Endothelial cell of umbilical vein (primary cell): ENCODE data around the gene RTCB. TPM values are rescaled to one million over a fixed set of nuclear protein-coding genes. Genes with fewer than 3 reads are reported as not detected.

Experiments used
- BruUV-seq: library from RNA; stranded (reverse); fragments of 400-500 nt; replicated peaks from 2 replicates; lab custom pipeline; 2021; lab: Mats Ljungman, UMichigan
- CTCF ChIA-PET: fragments of 300-600, 350-600 bp; sonication (Branson Sonifier 250); formaldehyde crosslinking; loops from one replicate; lab custom pipeline; 2021; ENCODE audit warnings: antibody characterized with exemption, inconsistent platforms; lab: Charles Lee
- POLR2A ChIA-PET: fragments of 300-600, 350-600 bp; sonication (Branson Sonifier 250); formaldehyde crosslinking; loops from one replicate; lab custom pipeline; 2021; ENCODE audit warnings: antibody characterized with exemption, inconsistent platforms; lab: Charles Lee
- DNase-seq: peaks from one replicate; pipeline ENCODE4 v3.0.0-alpha.2; 2011; ENCODE audit warnings: low read depth, low spot score
- FAIRE-seq: peaks from 2 replicates; lab custom pipeline; 2011; peaks lifted over from hg19 to GRCh38; lab: Jason Lieb, UNC
- H2AFZ ChIP-seq: 2 replicates; pipeline ENCODE4 v1.6.0; 2012; ENCODE audit warnings: low read depth, low read length, control low read depth, inconsistent platforms
- H3K27ac ChIP-seq: 2 replicates; pipeline ENCODE4 v1.5.1; 2011; ENCODE audit warnings: low read depth, mild to moderate bottlenecking, control low read depth, low read length, moderate library complexity; ENCODE audit not compliant: insufficient read depth
- H3K27me3 ChIP-seq, 2 experiments: 2 replicates each; pipeline versions ENCODE4 v1.6.0 to v1.6.1; 2011; ENCODE audit warnings: low read length in 2 of 2, mixed read lengths in 1 of 2; ENCODE audit not compliant: control insufficient read depth in 2 of 2, insufficient read depth in 2 of 2
- H3K36me3 ChIP-seq, 2 experiments: 2 replicates in 1 of 2; 3 replicates in 1 of 2; pipeline ENCODE4 v1.5.1; 2011; ENCODE audit warnings: low read length in 2 of 2, mild to moderate bottlenecking in 1 of 2, moderate library complexity in 1 of 2; ENCODE audit not compliant: control insufficient read depth in 2 of 2, insufficient read depth in 2 of 2; ENCODE audit errors: extremely low read depth in 1 of 2
- H3K4me1 ChIP-seq: 3 replicates; pipeline ENCODE4 v1.5.1; 2011; ENCODE audit warnings: mild to moderate bottlenecking, low read length; ENCODE audit not compliant: control insufficient read depth, insufficient read depth; ENCODE audit errors: extremely low read depth
- H3K4me2 ChIP-seq: 2 replicates; pipeline ENCODE4 v1.6.1; 2011; ENCODE audit warnings: low read length, control low read depth, mixed read lengths; ENCODE audit not compliant: insufficient read depth
- H3K4me3 ChIP-seq, 3 experiments: fragments of 200-600 bp in 1 of 3; sonication (generic), shearing (Covaris generic) in 1 of 3; replicated peaks in 1 of 3; 2 replicates each; pipeline ENCODE4 v1.5.1; 2011 to 2016; ENCODE audit warnings: control low read depth in 3 of 3, low read length in 3 of 3, mild to moderate bottlenecking in 2 of 3, inconsistent platforms in 1 of 3, low read depth in 1 of 3, moderate library complexity in 1 of 3; ENCODE audit not compliant: insufficient read depth in 1 of 3
- H3K79me2 ChIP-seq: 2 replicates; pipeline ENCODE4 v1.6.0; 2012; ENCODE audit warnings: low read length, inconsistent platforms; ENCODE audit not compliant: control insufficient read depth, insufficient read depth
- H3K9ac ChIP-seq: replicated peaks from 2 replicates; pipeline ENCODE3; 2011; ENCODE audit warnings: low read length, control low read depth; ENCODE audit not compliant: insufficient read depth; ENCODE audit errors: extremely low read depth
- H3K9me1 ChIP-seq: replicated peaks from 3 replicates; pipeline ENCODE4 v1.6.0; 2011; ENCODE audit warnings: mild to moderate bottlenecking, low read length; ENCODE audit not compliant: control insufficient read depth, insufficient read depth; ENCODE audit errors: extremely low read depth
- H3K9me3 ChIP-seq: replicated peaks from 2 replicates; pipeline ENCODE4 v1.5.1; 2012; ENCODE audit warnings: low read length, inconsistent platforms; ENCODE audit not compliant: control insufficient read depth, insufficient read depth
- H4K20me1 ChIP-seq: replicated peaks from 2 replicates; pipeline ENCODE3; 2011; ENCODE audit warnings: mild to moderate bottlenecking, low read length; ENCODE audit not compliant: control insufficient read depth, insufficient read depth; ENCODE audit errors: extremely low read depth
- EZH2 ChIP-seq: IDR thresholded peaks from 2 replicates; pipeline ENCODE4 v1.6.1; 2012; ENCODE audit warnings: borderline replicate concordance, low read depth, mild to moderate bottlenecking, moderate library complexity, low read length, inconsistent platforms; ENCODE audit not compliant: severe bottlenecking
- FOS ChIP-seq: IDR thresholded peaks from 2 replicates; pipeline ENCODE4 v1.6.1; 2011; ENCODE audit warnings: mild to moderate bottlenecking, low read length, moderate library complexity, borderline replicate concordance; ENCODE audit not compliant: insufficient read depth
- GATA2 ChIP-seq: IDR thresholded peaks from 2 replicates; pipeline ENCODE4 v1.7.0; 2011; ENCODE audit warnings: low read depth, mild to moderate bottlenecking, moderate library complexity, mixed read lengths, low read length; ENCODE audit not compliant: insufficient read length, insufficient read depth
- JUN ChIP-seq: IDR thresholded peaks from 2 replicates; pipeline ENCODE4 v1.6.1; 2011; ENCODE audit warnings: borderline replicate concordance, low read depth; ENCODE audit not compliant: insufficient read length, insufficient read depth
- MAX ChIP-seq: IDR thresholded peaks from 2 replicates; pipeline ENCODE4 v1.6.1; 2011; ENCODE audit not compliant: insufficient read depth, insufficient read length
- MYC ChIP-seq: IDR thresholded peaks from one replicate; pipeline ENCODE4 v1.6.1; 2011; ENCODE audit warnings: mild to moderate bottlenecking, low read depth, low read length
- POLR2A ChIP-seq: IDR thresholded peaks from 2 replicates; pipeline ENCODE4 v1.6.1; 2012; ENCODE audit warnings: low read depth, mild to moderate bottlenecking, control low read depth, low read length
- POLR2AphosphoS5 ChIP-seq: IDR thresholded peaks from 2 replicates; pipeline ENCODE4 v1.6.1; 2012; ENCODE audit warnings: low read depth, mild to moderate bottlenecking, control low read depth, low read length, moderate library complexity; ENCODE audit not compliant: insufficient read depth
- dilution Hi-C: fragments of 300-500 bp; cut with MboI; formaldehyde crosslinking; loops from one replicate; pipeline ENCODE4 v1.15.0; 2019; ENCODE audit warnings: low sequenced_read_pairs; ENCODE audit not compliant: extremely low pct_ligation_motif_present
- intact Hi-C: fragments of 100-400 bp; cut with micrococcal nuclease; formaldehyde crosslinking; loops from one replicate; pipeline ENCODE4 v1.10.0; 2022
- polyA plus RNA-seq, 4 experiments: library from polyadenylated mRNA; depleted of rRNA in 3 of 4; stranded (reverse) in 3 of 4; unstranded in 1 of 4; fragments of >200 nt; gene quantifications; 2 replicates each; pipeline versions ENCODE4 v1.2.1 to v1.2.3, GENCODE V29; 2011 to 2012; ENCODE audit warnings: missing spikeins in 1 of 4
- total RNA-seq: library from RNA; stranded (reverse); gene quantifications from 2 replicates; pipeline ENCODE4 v1.2.3, GENCODE V29; 2021
- TF ChIP-seq, protein P1 (sequence below), 2 donors: IDR thresholded peaks; 1 replicate in 1 of 2; 2 replicates in 1 of 2; pipeline ENCODE4 v1.5.1; 2011; ENCODE audit warnings: low read length in 2 of 2, mild to moderate bottlenecking in 2 of 2, moderate library complexity in 2 of 2, control low read depth in 1 of 2, inconsistent platforms in 1 of 2, low read depth in 1 of 2; ENCODE audit not compliant: insufficient read depth in 1 of 2; ENCODE audit errors: extremely low read depth in 1 of 2

Gene RTCB
- total and polyA plus RNA-seq, 2 donors (not counting 3 experiments of a cell fraction or from before 2014, with no cell fraction given): 98.7 to 100 TPM

DNA sequence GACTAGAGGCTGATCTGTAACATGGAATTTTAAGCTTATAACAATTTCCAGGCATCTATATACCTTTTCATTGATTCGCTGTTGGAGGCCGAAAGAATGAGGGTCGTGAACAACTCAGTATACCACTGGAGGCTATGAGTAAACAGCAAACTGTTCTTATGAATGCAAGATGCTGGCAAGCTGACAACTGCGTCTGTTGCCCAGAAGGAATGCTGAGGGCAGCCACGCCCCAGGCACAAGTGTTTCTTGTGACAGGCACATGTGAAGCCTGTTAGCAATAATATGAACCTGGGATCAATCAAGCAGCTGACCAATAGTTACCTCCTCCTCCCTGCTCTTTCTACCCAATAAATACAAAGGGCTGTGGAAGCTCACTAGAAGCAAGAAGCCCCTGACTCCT lies 15.3 kb downstream of the RTCB start:
- H3K27ac ChIP-seq: no peak overlapping the region
- FAIRE-seq: no peak

More for the DNA sequence above, 15.3 kb downstream of the RTCB start:
- Histone ChIP-seq H3K9me1 (no peaks in the 10 kb centered on the region), H3K27me3 (no peaks in the 10 kb centered on the region), H2AFZ (no peak overlapping the region), H3K9me3 (no peaks in the 10 kb centered on the region), H4K20me1 (peaks cover 2% of the 10 kb centered on the region), H3K79me2 (no peaks in the 10 kb centered on the region), H3K4me1 (no peaks in the 10 kb centered on the region), H3K4me3 (no peak overlapping the region), H3K4me2 (no peak overlapping the region), H3K36me3 (peaks cover 39 to 47% of the 10 kb centered on the region in 2 experiments), H3K9ac (no peak overlapping the region)
- CTCF ChIA-PET: no interaction called here
- dilution Hi-C loops (no loop called here), intact Hi-C loops (no loop called here)
- no TSS peak for BruUV-seq
- POLR2A ChIA-PET: no interaction called here
- DNase-seq: no peak
- no peak for TF ChIP-seq POLR2A
- TF ChIP-seq POLR2AphosphoS5: no peak
- TF ChIP-seq JUN: no peak
- TF ChIP-seq MYC: no peak
- no peak for TF ChIP-seq GATA2
- TF ChIP-seq, protein P1, sequence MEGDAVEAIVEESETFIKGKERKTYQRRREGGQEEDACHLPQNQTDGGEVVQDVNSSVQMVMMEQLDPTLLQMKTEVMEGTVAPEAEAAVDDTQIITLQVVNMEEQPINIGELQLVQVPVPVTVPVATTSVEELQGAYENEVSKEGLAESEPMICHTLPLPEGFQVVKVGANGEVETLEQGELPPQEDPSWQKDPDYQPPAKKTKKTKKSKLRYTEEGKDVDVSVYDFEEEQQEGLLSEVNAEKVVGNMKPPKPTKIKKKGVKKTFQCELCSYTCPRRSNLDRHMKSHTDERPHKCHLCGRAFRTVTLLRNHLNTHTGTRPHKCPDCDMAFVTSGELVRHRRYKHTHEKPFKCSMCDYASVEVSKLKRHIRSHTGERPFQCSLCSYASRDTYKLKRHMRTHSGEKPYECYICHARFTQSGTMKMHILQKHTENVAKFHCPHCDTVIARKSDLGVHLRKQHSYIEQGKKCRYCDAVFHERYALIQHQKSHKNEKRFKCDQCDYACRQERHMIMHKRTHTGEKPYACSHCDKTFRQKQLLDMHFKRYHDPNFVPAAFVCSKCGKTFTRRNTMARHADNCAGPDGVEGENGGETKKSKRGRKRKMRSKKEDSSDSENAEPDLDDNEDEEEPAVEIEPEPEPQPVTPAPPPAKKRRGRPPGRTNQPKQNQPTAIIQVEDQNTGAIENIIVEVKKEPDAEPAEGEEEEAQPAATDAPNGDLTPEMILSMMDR (IDR thresholded peaks at IDR 0.05; ENCODE audit: extremely low read depth in 1 of 2, insufficient read depth in 1 of 2, low read depth in 1 of 2, low read length in 2 of 2): no peak
- no peak for TF ChIP-seq EZH2
- no peak for TF ChIP-seq MAX
- no peak for TF ChIP-seq FOS
